NCI-H82 (cell line): ENCODE results near the gene PPP2R5C.

ENCODE experiments used
- DNase-seq: peaks from one replicate; lab custom pipeline; 2025; lab: John Stamatoyannopoulos, UW

PPP2R5C gene

DNA sequence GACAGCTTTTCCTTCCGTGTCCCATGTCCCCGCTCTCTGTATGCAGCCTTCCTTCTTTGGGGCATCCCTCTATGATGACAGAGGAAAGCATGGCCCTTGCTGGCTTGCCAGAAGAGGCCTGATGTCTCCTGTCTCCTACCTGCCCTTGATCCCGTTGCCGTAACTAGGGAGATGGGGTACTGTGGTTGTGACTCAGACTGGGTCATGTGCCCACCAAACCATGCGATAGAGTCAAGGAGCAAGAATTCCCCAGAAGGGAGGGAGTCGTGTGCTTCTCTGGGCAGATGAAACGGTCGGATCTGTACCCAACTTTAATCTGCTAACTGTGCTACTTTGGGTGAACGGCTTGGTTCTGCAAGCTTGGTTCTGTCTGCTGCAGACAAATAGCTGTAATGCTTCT is 103.8 kb downstream of the PPP2R5C start:
- DNase-seq: no peak

DNA sequence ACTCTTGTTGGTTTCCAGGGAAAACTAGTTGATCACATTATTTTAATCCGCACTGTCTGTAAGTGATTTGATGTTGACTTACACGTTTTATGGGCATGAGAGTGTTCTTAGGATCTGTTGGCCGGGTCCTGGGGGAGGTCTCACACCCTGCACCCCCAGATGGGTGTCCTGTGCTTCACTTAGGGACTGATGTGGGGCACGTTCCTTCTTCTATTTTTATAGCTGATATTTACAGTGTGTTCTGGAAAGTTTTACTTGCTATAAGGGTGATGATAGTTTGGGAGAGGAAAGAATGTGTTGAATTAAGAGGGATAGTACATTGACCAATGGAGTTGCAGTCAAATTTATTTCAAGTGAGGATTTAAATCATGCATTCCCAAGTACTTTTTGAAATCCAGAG is 106.3 kb downstream of the PPP2R5C start:
- no peak for DNase-seq

DNA sequence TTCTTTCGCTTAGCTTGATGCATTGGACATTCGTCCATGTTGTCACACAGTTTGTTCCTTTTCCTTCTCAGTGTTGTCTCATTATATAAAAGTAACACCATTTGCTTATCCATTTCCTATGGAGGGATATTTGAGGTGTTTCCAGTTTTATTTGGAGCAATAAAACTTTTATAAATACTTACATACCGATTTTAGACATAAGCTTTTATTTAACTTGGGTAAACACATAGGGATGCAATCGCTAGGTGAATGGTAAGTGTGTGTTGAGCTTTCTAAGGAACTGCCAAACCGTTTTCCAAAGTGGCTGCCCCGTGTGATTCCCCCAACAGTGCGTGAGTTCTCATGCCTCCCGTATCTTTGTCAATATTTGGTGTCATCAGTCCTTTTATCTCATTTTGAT is 107.7 kb downstream of the PPP2R5C start:
- DNase-seq: no peak

- no peak for DNase-seq
These were observed 108.9 kb downstream of the PPP2R5C start for GRCh38 chr14:101870273-101870939.

DNA sequence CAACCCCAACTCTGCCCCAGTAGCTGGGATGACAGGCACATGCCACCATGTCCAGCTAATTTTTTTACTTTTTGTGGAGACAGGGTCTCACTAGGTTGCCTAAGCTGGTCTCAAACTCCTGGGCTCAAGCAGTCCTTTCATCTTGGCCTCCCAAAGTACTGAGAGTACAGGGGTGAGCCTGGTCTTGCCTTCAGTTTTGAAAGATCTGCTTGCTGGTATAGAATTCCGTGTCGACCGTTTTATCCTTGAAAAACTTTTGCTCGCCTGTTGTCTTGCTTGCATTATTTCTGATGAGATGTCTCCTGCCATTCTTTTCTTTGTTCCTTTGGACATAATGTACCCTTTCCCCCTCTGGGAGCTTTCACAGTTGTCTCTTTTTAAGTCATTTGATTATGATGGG is 110.8 kb downstream of the PPP2R5C start:
- DNase-seq: no peak

- DNase-seq: no peak
These were observed 111.7 kb downstream of the PPP2R5C start for GRCh38 chr14:101873076-101873825.

- DNase-seq: no peak
These were observed 112.5 kb downstream of the PPP2R5C start for GRCh38 chr14:101873991-101874390.

GRCh38 chr14:101875041-101875726 is 113.7 kb downstream of the PPP2R5C start:
- no peak for DNase-seq

DNA sequence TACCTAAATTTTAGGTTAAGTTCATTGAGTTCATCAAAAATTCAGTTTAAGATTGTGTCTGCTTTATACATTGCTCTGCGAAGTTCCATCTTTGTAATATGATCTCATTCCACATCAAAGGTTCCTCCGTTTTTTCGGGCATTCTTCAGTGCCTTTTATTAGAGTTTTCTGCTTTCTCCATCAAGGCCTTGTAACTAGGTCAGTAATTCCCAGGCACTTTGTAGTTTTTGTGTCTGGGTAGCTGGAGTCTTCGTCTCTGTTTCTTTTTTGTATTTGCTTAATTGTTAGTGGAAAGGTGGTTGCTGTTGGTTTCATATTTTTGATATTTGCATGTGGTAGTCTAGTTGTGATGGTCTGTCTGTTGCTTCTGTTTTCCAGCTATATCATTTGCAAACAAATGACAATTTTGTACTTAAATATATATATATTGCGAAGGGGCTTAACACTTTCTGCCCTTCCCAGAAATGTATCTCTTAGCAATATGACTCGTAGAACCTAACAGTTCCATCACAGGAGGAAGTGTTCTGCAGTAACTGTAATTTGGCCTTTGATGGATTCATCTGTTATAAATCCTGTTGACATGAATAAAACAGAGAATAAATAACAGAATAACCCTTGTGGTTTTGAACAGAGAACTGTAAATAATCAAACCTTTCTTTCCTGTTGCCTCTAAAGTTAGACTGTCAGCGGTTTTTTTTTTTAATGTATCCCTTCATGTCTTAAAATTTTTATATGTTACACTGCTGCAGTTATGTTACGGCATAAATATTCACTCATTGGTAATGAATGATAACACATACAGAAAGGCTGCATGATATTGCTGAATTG is 114.4 kb downstream of the PPP2R5C start:
- DNase-seq: no peak

DNA sequence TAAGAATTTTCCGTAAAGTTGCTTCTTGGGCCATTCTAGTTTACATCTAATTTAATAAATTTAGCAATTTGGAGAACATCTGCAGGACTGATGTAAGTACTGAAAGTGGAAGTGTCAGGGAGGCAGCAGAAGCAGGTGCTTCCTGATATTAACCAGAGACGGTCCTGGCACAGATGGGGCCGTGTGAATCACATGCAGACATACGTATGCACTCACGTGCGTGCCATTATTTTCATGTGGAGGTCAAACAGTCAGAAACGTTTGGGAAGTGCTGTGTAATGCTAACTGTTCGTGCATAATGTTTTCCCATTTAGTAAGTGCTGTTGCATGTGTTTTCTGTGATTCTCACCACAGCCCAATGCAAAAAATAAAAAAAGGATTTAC is 115.0 kb downstream of the PPP2R5C start:
- no peak for DNase-seq

GRCh38 chr14:101877766-101878165 is 116.3 kb downstream of the PPP2R5C start:
- DNase-seq: no peak

- no peak for DNase-seq
These were observed 116.8 kb downstream of the PPP2R5C start for GRCh38 chr14:101878211-101878821.

DNA sequence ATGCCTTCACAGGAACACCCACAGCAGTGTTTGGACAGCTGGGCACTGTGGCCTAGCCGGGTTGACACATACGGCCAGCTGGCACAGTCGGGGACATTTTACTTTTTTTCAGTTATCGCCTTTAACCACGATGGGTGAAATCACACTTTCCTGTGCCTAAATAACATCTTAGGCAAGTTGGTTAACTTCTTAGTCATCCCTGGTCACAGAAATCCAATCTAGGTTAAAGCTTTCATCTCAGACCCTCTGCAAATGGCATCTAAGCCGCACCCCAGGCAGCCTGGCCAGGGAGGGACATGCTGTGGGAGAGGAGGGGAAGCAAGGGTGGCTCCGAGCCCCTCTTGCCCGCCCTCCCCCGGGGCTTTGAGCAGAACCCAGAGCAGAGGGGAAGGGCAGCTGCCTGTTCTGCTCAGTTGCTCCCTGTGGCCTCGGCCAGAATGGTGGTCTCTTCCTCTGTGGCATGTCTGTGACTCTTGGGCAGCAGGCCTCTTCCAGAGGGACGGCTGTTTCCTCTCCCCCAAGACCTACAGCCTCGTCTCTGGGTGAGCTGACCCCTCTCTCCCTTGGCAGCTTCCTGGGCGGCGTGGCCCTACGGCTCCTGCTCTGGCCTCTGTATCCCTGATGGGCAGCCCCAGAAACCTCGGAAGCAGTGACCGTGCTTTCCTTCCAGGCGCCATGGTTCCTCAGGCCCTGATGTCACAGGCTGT is 117.5 kb downstream of the PPP2R5C start:
- DNase-seq: no peak

- DNase-seq: no peak
These were observed 118.2 kb downstream of the PPP2R5C start for GRCh38 chr14:101879529-101880336.

GRCh38 chr14:101881426-101881825 is 119.9 kb downstream of the PPP2R5C start:
- no peak for DNase-seq

DNA sequence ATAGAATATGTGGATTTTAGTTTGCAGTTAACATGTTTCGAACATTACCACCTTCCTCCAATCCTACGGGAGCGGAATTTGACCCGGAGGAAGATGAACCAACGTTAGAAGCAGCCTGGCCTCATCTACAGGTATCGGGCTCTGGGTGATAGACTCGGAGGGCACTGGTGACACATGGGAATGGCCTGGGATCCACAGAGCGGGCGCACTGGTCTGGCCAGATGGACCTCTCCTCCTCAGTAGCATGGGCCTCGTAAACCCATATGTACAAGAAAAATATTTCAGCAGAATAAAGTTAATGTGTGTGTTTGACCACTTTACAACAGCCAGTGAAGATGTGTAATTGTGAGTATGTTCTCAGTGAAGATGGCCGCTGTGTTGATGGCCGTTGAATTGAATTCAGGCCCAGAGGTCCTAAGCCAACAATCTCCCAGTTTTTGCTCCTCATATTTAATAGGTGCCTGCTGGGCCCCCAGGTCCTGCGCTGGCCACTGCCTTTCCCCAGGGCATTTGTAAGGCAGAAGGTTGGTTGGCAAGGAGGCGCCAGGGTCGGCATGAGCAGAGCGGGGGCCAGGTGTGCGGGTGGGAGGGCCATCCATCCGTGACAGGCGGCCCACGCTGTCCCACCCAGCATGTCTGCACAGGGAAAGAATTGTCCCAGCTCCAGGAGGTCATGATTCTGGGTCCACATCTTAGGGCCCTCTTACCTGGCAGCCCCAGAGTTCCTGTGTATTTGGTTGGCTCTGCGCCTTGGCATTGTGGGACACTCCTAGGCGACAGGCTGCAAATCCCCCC is 120.8 kb downstream of the PPP2R5C start:
- no peak for DNase-seq

- no peak for DNase-seq
These were observed 122.8 kb downstream of the PPP2R5C start for GRCh38 chr14:101884089-101884933.

DNA sequence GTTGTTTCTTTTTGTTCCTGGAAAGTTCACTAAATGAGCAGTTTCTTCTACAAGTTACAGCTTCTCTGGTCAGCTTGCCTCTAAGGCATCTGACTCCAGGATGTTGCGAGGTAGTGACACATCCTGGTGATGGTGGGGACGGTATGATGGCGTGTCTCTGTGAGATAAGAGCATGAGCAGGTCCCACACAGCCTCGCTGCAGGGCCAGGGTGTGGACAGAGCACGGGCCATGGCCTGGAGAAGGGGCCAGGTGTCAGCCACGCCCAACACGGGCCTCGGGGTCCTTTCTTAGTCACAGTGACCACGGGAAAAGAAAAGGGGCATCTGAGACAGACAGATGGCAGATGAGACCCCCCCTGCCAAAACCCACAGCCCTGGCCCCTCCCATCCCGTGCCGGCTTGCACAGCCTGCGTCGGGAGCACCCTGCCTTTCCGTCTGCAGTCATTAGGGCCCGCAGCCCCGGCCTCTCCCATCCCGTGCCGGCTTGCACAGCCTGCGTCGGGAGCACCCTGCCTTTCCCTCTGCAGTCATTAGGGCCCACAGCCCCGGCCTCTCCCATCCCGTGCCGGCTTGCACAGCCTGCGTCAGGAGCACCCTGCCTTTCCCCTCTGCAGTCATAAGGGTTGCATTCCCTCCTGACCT is 123.5 kb downstream of the PPP2R5C start:
- no peak for DNase-seq
